ENCODE measurements around the gene CGRRF1.
A peak's percentile ranks its signal among the peaks of the same experiment; 100 is the strongest.

CGRRF1 gene

DNA sequence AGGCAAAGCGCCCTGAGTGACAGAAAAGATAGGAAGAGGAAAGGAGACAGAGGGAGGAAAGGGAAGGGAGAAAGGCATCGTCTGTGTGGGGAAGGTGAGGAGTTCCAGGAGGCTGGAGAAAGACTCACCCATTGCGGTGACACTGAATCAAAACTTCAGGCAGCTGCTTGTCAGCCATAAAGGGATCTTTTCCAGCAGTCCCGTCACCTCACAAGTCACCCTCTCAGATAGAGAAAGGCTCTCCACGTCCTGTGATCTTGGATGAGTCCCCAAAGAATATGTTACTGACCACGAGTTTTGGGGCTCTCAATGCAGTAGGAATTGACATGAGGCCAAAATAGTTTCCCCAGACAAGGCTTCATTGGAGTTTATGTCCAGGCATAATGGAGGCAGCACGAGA lies 11.1 kb upstream of the CGRRF1 start:
- H3K9me3 ChIP-seq (ENCODE audit: control insufficient read depth, insufficient read depth, low read depth, low read length) = no peaks in the 10 kb centered on the region
- H3K4me1 ChIP-seq (ENCODE audit: control insufficient read depth, insufficient read depth, low read length) = no peaks in the 10 kb centered on the region
- ChIA-PET CTCF (no interaction called here), POLR2A (interaction anchor here (0.7 kb wide), 1 partner anchor 448 kb away, joined by 3 read pairs; no protein-coding TSS in a partner anchor)
- H3K4me3 ChIP-seq (ENCODE audit: low read depth, low read length) = no peak overlapping the region
- no peaks in the 10 kb centered on the region for H3K36me3 ChIP-seq (ENCODE audit: control insufficient read depth in 2 of 2, insufficient read depth in 1 of 2, low read length in 2 of 2)
- H3K27ac ChIP-seq (ENCODE audit: extremely low read depth, low read depth, low read length) = no peak overlapping the region
- TF ChIP-seq ZNF157 (tag by site-specific recombination; IDR thresholded peaks at IDR 0.05) = no peak
- TF ChIP-seq ZNF335 (tag by site-specific recombination; conservative IDR thresholded peaks at IDR 0.05) = 0 out of 2 replicates have a peak, but pooled peaks have one; percentile 26
- TF ChIP-seq ZNF792 (tag by site-specific recombination; IDR thresholded peaks at IDR 0.05) = no peak
- TF ChIP-seq ZNF423 (tag by site-specific recombination; IDR thresholded peaks at IDR 0.05) = no peak

DNA sequence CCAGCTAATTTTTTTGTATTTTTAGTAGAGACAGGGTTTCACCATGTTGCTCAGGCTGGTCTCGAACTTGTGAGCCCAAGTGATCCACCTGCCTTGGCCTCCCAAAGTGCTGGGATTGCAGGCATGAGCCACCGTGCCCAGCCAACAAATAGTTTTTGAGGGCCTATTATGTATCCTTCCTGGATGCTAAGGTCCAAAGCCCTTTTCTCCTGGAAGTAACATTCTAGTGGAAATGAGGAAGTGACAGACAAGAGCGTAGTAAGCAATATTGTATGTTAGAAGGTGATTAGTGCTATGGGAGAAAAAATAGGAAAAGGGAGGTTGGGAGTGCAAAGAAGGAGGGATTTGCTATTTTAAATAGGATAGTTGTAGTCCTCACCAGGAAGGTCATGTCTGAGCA lies 9.0 kb upstream of the CGRRF1 start:
- no peak overlapping the region for H3K4me3 ChIP-seq (ENCODE audit: low read depth, low read length)
- ChIA-PET CTCF (interaction anchor here (1.0 kb wide), 1 partner anchor 9 kb away, joined by 3 read pairs; the partner anchor contains the start of gene CGRRF1), POLR2A (interaction anchor here (0.7 kb wide), 1 partner anchor 301 kb away, joined by 5 read pairs; no protein-coding TSS in a partner anchor)
- H3K27ac ChIP-seq (ENCODE audit: extremely low read depth, low read depth, low read length) = no peak overlapping the region
- no peaks in the 10 kb centered on the region for H3K4me1 ChIP-seq (ENCODE audit: control insufficient read depth, insufficient read depth, low read length)
- no peaks in the 10 kb centered on the region for H3K9me3 ChIP-seq (ENCODE audit: control insufficient read depth, insufficient read depth, low read depth, low read length)
- TF ChIP-seq, protein P1, sequence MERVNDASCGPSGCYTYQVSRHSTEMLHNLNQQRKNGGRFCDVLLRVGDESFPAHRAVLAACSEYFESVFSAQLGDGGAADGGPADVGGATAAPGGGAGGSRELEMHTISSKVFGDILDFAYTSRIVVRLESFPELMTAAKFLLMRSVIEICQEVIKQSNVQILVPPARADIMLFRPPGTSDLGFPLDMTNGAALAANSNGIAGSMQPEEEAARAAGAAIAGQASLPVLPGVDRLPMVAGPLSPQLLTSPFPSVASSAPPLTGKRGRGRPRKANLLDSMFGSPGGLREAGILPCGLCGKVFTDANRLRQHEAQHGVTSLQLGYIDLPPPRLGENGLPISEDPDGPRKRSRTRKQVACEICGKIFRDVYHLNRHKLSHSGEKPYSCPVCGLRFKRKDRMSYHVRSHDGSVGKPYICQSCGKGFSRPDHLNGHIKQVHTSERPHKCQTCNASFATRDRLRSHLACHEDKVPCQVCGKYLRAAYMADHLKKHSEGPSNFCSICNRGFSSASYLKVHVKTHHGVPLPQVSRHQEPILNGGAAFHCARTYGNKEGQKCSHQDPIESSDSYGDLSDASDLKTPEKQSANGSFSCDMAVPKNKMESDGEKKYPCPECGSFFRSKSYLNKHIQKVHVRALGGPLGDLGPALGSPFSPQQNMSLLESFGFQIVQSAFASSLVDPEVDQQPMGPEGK (tag by site-specific recombination; IDR thresholded peaks at IDR 0.05) = no peak
- no peak for TF ChIP-seq ZNF558 (tag by site-specific recombination; IDR thresholded peaks at IDR 0.05)
- no peak for TF ChIP-seq ZIC2 (tag by site-specific recombination; IDR thresholded peaks at IDR 0.05)
- TF ChIP-seq ZNF223 (tag by site-specific recombination; IDR thresholded peaks at IDR 0.05) = no peak
- no peak for TF ChIP-seq ZNF37A (tag by site-specific recombination; IDR thresholded peaks at IDR 0.05)
- TF ChIP-seq, protein P2, sequence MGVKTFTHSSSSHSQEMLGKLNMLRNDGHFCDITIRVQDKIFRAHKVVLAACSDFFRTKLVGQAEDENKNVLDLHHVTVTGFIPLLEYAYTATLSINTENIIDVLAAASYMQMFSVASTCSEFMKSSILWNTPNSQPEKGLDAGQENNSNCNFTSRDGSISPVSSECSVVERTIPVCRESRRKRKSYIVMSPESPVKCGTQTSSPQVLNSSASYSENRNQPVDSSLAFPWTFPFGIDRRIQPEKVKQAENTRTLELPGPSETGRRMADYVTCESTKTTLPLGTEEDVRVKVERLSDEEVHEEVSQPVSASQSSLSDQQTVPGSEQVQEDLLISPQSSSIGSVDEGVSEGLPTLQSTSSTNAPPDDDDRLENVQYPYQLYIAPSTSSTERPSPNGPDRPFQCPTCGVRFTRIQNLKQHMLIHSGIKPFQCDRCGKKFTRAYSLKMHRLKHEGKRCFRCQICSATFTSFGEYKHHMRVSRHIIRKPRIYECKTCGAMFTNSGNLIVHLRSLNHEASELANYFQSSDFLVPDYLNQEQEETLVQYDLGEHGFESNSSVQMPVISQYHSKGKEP (tag by site-specific recombination; IDR thresholded peaks at IDR 0.05) = no peak
- no peak for TF ChIP-seq ZNF626 (tag by site-specific recombination; IDR thresholded peaks at IDR 0.05)
- no peak for TF ChIP-seq ZNF621 (tag by site-specific recombination; IDR thresholded peaks at IDR 0.05)
- no peaks in the 10 kb centered on the region for H3K36me3 ChIP-seq (ENCODE audit: control insufficient read depth in 2 of 2, insufficient read depth in 1 of 2, low read length in 2 of 2)

DNA sequence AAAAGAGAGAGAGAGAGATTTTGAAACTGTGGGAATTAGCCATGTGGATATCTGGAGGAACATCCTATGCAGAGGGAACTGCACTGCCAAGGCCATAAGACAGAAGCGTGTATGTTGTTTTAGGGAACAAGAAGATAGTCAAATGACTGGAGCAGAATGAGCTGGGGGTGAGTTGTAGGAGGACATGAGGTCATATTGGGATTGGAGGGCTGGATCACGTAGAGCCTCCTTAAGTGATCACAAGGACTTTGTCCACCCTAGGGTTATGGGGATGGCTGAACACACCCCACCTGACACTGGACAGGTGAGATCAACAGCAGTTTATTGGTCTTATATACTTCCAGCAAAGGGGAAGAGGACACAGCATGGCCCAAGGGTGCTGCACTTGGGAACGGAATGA lies 8.2 kb upstream of the CGRRF1 start:
- Histone ChIP-seq H3K4me3 (ENCODE audit: low read depth, low read length) (no peak overlapping the region), H3K9me3 (ENCODE audit: control insufficient read depth, insufficient read depth, low read depth, low read length) (no peaks in the 10 kb centered on the region), H3K27ac (ENCODE audit: extremely low read depth, low read depth, low read length) (no peak overlapping the region), H3K36me3 (ENCODE audit: control insufficient read depth in 2 of 2, insufficient read depth in 1 of 2, low read length in 2 of 2) (no peaks in the 10 kb centered on the region), H3K4me1 (ENCODE audit: control insufficient read depth, insufficient read depth, low read length) (no peaks in the 10 kb centered on the region)
- ChIA-PET POLR2A (interaction anchor here (0.7 kb wide), 2 partner anchors 10 to 301 kb away, joined by 5 read pairs; no protein-coding TSS in a partner anchor), CTCF (no interaction called here)
- no peak for TF ChIP-seq ZNF776 (tag by site-specific recombination; IDR thresholded peaks at IDR 0.05; ENCODE audit: borderline replicate concordance)
- TF ChIP-seq ZNF548 (tag by site-specific recombination; IDR thresholded peaks at IDR 0.05) = no peak
- TF ChIP-seq, protein P3, sequence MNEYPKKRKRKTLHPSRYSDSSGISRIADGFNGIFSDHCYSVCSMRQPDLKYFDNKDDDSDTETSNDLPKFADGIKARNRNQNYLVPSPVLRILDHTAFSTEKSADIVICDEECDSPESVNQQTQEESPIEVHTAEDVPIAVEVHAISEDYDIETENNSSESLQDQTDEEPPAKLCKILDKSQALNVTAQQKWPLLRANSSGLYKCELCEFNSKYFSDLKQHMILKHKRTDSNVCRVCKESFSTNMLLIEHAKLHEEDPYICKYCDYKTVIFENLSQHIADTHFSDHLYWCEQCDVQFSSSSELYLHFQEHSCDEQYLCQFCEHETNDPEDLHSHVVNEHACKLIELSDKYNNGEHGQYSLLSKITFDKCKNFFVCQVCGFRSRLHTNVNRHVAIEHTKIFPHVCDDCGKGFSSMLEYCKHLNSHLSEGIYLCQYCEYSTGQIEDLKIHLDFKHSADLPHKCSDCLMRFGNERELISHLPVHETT (tag by site-specific recombination; IDR thresholded peaks at IDR 0.05) = no peak
- TF ChIP-seq, protein P4, sequence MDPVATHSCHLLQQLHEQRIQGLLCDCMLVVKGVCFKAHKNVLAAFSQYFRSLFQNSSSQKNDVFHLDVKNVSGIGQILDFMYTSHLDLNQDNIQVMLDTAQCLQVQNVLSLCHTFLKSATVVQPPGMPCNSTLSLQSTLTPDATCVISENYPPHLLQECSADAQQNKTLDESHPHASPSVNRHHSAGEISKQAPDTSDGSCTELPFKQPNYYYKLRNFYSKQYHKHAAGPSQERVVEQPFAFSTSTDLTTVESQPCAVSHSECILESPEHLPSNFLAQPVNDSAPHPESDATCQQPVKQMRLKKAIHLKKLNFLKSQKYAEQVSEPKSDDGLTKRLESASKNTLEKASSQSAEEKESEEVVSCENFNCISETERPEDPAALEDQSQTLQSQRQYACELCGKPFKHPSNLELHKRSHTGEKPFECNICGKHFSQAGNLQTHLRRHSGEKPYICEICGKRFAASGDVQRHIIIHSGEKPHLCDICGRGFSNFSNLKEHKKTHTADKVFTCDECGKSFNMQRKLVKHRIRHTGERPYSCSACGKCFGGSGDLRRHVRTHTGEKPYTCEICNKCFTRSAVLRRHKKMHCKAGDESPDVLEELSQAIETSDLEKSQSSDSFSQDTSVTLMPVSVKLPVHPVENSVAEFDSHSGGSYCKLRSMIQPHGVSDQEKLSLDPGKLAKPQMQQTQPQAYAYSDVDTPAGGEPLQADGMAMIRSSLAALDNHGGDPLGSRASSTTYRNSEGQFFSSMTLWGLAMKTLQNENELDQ (tag by site-specific recombination; IDR thresholded peaks at IDR 0.05; ENCODE audit: low read depth) = no peak
- TF ChIP-seq ZNF777 (tag by site-specific recombination; IDR thresholded peaks at IDR 0.05; ENCODE audit: borderline replicate concordance) = no peak
- no peak for TF ChIP-seq ZNF184 (tag by site-specific recombination; IDR thresholded peaks at IDR 0.05)
- no peak for TF ChIP-seq KLF8 (tag by site-specific recombination; IDR thresholded peaks at IDR 0.05)
- no peak for TF ChIP-seq OVOL3 (tag by site-specific recombination; IDR thresholded peaks at IDR 0.05)
- TF ChIP-seq ZNF138 (tag by site-specific recombination; IDR thresholded peaks at IDR 0.05; ENCODE audit: borderline replicate concordance) = no peak
- TF ChIP-seq ZNF404 (tag by site-specific recombination; IDR thresholded peaks at IDR 0.05) = no peak
- no peak for TF ChIP-seq ZNF585B (tag by site-specific recombination; IDR thresholded peaks at IDR 0.05)
- TF ChIP-seq, protein P5, sequence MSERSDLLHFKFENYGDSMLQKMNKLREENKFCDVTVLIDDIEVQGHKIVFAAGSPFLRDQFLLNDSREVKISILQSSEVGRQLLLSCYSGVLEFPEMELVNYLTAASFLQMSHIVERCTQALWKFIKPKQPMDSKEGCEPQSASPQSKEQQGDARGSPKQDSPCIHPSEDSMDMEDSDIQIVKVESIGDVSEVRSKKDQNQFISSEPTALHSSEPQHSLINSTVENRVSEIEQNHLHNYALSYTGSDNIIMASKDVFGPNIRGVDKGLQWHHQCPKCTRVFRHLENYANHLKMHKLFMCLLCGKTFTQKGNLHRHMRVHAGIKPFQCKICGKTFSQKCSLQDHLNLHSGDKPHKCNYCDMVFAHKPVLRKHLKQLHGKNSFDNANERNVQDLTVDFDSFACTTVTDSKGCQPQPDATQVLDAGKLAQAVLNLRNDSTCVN (tag by site-specific recombination; optimal IDR thresholded peaks at IDR 0.05) = no peak
- TF ChIP-seq ZNF558 (tag by site-specific recombination; IDR thresholded peaks at IDR 0.05) = no peak
- TF ChIP-seq ZNF23 (tag by site-specific recombination; IDR thresholded peaks at IDR 0.05; ENCODE audit: borderline replicate concordance) = no peak
